GM12872 (cell line): ENCODE results near the gene USP12.

Experiments used
- CTCF ChIP-seq: IDR thresholded peaks from 3 replicates; pipeline ENCODE4 v1.5.1; 2011; ENCODE audit warnings: low read depth, mild to moderate bottlenecking, low read length, moderate library complexity; ENCODE audit not compliant: insufficient read depth

USP12 gene

GRCh38 chr13:27041341-27041740, 130.3 kb downstream of the USP12 start:
- no peak for TF ChIP-seq CTCF

DNA sequence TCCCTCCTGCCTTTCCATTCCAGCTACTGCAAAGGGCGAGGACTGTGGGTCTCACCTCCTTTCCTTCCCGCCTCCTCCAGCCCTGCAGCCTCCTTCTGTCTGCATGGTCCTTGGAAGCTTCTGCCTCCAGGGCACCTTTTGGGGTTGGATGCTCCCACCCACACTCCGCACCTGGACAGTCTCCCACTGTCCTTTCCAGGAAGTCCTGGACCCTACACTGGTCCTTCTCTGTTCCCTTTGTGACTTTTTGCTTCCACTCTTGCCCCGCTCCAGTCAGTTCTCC, 130.8 kb downstream of the USP12 start:
- TF ChIP-seq CTCF: no peak

- no peak for TF ChIP-seq CTCF
Measured at GRCh38 chr13:27039171-27039701, 132.4 kb downstream of the USP12 start.

DNA sequence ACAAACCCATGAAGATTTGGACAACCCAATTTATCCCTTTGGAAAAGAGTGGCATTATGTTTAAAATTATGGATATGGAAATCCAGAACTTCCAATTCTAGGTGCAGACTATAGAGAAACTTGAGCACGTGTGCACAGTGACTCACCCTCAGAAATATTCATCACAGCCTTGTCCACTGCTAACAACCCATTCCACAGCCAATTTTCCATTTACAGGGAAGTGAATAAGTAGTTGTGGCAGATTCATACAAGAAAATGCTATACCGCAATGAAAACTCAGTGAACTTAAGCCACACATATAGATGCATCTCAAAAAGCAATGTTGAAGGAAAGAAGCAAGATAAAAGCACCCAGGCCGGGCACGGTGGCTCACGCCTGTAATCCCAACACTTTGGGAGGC, 133.3 kb downstream of the USP12 start:
- no peak for TF ChIP-seq CTCF

DNA sequence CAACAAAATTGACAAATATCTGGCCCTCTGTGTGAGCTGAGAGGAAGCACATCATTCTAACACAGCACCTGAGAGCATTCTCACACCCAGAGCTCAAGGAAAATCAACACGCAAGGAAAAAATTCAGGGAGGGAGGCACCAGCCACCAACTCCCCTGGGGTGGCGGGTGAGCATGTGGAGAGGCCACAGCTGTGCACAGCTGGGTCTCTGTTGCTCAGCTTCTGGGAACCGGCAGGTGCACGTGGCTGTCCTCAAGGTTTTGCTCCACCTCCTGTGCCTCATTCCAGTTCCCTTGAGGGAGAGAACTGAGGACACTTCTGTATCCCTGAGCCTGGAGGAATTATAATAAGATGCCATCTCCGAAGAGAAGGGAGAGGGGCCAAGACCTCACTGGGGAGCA, 134.0 kb downstream of the USP12 start:
- no peak for TF ChIP-seq CTCF

GRCh38 chr13:27037171-27037570, 134.4 kb downstream of the USP12 start:
- no peak for TF ChIP-seq CTCF

- TF ChIP-seq CTCF: no peak
Measured at GRCh38 chr13:27036236-27036981, 135.2 kb downstream of the USP12 start.
